AG10803 (cell line): ENCODE measurements around the gene HSD11B1.

ENCODE experiments used
- DNase-seq: peaks from one replicate; pipeline ENCODE4 v3.0.0; 2010; ENCODE audit warnings: low read depth
- H3K4me3 ChIP-seq: 2 replicates; pipeline ENCODE4 v1.5.1; 2011; ENCODE audit warnings: mild to moderate bottlenecking, low read length, control low read depth
- TF ChIP-seq, protein P1 (sequence below): conservative IDR thresholded peaks from 2 replicates; pipeline ENCODE4 v1.5.1; 2011; ENCODE audit warnings: mild to moderate bottlenecking, low read length, control low read depth, inconsistent platforms

The HSD11B1 gene

DNA sequence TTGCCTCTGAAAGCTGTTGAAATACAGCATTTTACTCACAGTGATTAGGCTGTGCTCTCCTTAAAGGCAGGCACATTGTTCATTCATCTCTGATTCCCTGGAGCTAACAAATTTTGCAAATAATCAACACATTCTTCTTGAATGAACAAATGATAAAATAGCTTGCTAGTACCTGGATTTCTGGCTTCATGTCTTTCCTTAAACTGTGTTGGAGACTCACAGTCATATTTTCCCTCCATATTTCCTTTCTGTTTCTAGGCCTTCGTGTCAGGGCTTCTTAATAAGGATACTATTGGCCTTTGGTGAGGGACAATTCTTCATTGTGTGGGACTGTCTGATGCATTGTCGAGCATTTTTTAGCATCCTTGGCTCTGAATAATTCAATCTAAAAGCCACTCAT is 9.7 kb downstream of the HSD11B1 start:
- TF ChIP-seq, protein P1, sequence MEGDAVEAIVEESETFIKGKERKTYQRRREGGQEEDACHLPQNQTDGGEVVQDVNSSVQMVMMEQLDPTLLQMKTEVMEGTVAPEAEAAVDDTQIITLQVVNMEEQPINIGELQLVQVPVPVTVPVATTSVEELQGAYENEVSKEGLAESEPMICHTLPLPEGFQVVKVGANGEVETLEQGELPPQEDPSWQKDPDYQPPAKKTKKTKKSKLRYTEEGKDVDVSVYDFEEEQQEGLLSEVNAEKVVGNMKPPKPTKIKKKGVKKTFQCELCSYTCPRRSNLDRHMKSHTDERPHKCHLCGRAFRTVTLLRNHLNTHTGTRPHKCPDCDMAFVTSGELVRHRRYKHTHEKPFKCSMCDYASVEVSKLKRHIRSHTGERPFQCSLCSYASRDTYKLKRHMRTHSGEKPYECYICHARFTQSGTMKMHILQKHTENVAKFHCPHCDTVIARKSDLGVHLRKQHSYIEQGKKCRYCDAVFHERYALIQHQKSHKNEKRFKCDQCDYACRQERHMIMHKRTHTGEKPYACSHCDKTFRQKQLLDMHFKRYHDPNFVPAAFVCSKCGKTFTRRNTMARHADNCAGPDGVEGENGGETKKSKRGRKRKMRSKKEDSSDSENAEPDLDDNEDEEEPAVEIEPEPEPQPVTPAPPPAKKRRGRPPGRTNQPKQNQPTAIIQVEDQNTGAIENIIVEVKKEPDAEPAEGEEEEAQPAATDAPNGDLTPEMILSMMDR, result no peak
- H3K4me3 ChIP-seq, result no peak overlapping the region
- no peak for DNase-seq

DNA sequence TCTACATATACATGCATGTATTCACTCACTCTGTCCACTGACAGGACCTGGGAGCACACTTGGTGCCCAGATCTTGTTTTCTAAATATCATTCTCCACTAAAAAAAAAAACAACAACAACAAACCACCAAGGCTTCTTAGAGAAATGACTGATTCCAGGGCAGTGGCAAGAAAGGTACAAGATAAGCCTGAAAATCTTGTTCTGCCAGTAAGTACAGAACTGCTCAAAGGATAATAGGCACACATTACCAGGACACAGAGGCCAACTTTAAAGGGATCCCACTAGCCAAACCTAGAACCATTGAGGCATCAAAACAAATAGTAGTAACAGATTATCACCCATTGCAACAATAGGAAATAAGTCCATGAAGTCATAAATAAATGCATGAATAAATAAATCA is 10.7 kb downstream of the HSD11B1 start:
- TF ChIP-seq, protein P1, result no peak
- no peak overlapping the region for H3K4me3 ChIP-seq
- DNase-seq, result no peak

DNA sequence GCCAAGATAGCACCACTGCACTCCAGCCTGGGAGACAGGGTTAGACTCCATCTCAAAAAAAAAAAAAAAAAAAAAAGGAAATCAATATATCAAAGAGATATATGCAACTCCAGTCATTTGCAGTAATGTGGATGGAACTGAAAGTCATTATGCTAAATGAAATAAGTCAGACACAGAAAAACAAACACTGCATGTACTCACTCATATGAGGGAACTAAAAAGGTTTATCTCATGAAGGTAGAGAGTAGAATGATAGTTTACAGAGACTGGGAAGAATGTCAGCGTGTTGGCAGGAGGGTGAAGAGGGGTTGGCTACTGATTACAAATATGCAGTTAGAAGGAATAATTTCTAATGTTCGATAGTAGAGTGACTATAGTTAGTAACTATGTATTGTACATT is 13.2 kb downstream of the HSD11B1 start:
- TF ChIP-seq, protein P1, result no peak
- DNase-seq, result no peak
- H3K4me3 ChIP-seq, result no peak overlapping the region

DNA sequence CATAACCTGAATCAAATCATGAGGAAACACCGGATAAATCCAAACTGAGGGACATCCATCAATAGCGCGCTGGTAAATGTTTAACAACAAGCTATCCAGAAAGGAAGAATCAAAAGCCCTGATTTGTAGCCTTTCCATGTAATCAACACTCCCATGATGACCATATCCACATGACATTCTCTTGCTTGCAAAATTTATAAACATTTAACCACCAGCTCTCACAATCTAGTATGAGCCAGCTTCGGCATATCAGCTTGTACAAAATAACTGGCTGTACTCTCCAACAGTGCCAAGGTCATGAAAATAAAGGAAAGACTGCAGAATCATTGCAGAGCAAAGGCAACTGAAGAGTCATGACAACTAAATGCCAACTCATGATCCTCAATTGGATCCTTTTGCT is 15.7 kb downstream of the HSD11B1 start:
- DNase-seq, result peak; percentile 5
- TF ChIP-seq, protein P1, result no peak
- no peak overlapping the region for H3K4me3 ChIP-seq

DNA sequence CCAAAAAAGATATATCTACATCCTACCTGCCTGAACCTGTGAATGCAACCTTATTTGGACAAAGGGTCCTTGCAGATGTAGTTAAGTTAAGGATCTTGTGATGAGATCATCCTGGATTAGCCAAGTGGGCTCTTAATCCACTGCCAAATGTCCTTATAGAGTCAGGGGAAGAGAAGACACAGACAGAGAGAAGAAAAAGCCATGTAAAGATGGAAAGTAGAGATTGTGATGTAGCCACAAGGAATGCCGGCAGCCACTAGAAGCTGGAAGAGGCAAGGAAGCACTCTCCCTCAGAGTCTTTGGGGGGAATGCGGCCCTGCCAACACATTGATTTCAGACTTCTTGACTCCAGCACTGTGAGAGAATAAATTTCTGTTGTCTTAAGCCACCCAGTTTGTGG is 16.2 kb downstream of the HSD11B1 start:
- no peak for DNase-seq
- H3K4me3 ChIP-seq, result no peak overlapping the region
- TF ChIP-seq, protein P1, result no peak

DNA sequence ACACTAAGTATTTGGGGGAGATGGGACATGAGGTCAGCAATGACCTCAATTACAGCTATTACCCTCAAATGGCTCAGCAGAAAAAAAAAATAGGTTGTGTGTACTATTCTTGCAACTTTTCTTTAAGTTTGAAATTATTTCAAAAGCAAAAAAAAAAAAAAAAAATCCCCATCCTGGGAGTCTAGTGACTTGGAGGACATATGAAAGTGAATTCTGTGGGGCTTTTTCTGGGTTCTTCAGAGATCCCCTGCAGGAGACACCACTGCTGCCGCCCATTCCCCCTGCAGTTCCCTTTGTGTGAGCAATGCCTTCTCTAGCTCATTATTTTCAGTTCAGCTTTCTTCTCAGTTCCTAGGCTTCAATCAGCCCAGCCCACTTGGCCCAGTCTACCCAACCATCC is 16.7 kb downstream of the HSD11B1 start:
- TF ChIP-seq, protein P1, result no peak
- no peak for DNase-seq
- H3K4me3 ChIP-seq, result no peak overlapping the region

DNA sequence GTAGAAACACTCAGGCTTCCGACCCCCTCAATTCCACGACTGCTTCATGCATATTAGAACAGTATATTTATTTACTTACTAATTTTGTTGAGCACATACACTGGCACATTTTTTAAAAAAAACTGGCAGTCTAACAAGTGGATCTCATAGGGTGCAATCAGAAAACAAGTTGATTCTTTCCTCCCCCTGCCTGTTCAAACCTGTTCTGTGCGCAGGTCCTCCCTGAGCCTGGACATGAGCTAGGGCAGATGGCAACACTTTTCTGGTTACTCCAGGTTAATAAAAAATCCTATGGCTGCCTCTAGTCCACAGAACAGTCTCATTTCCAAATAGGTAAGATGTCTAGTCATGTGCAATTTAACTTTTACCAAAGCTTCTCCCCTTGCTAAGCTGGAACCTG is 18.6 kb downstream of the HSD11B1 start:
- TF ChIP-seq, protein P1, result no peak
- no peak for DNase-seq
- H3K4me3 ChIP-seq, result no peak overlapping the region
